ENCODE data around the gene KCTD15. TPM values are rescaled to one million over a fixed set of nuclear protein-coding genes. Genes with fewer than 3 reads are reported as not detected.

The KCTD15 gene
- total RNA-seq, 1 experiment from 2014 or later, result 45.7 TPM

GRCh38 chr19:33797802-33798671 lies 1.4 kb downstream of the KCTD15 start:
- no peak for DNase-seq (ENCODE audit: low spot score)

- DNase-seq (ENCODE audit: low spot score), result no peak
These were observed 2.0 kb downstream of the KCTD15 start for GRCh38 chr19:33798681-33799111.

GRCh38 chr19:33799476-33799875 lies 2.8 kb downstream of the KCTD15 start:
- DNase-seq (ENCODE audit: low spot score), result no peak

- DNase-seq (ENCODE audit: low spot score), result no peak
These were observed 3.5 kb downstream of the KCTD15 start for GRCh38 chr19:33800012-33800680.

- DNase-seq (ENCODE audit: low spot score), result no peak
These were observed 4.7 kb downstream of the KCTD15 start for GRCh38 chr19:33801411-33801810.

- DNase-seq (ENCODE audit: low spot score), result no peak
These were observed 5.3 kb downstream of the KCTD15 start for GRCh38 chr19:33802001-33802400.

- no peak for DNase-seq (ENCODE audit: low spot score)
These were observed 6.1 kb downstream of the KCTD15 start for GRCh38 chr19:33802801-33803200.

- DNase-seq (ENCODE audit: low spot score), result no peak
These were observed 6.7 kb downstream of the KCTD15 start for GRCh38 chr19:33803383-33803782.

GRCh38 chr19:33804021-33804799 lies 7.5 kb downstream of the KCTD15 start:
- DNase-seq (ENCODE audit: low spot score), result peak; percentile 73

GRCh38 chr19:33805313-33805712 lies 8.6 kb downstream of the KCTD15 start:
- no peak for DNase-seq (ENCODE audit: low spot score)

GRCh38 chr19:33805840-33806433 lies 9.3 kb downstream of the KCTD15 start:
- DNase-seq (ENCODE audit: low spot score), result no peak

- no peak for DNase-seq (ENCODE audit: low spot score)
These were observed 9.8 kb downstream of the KCTD15 start for GRCh38 chr19:33806434-33806881.

- no peak for DNase-seq (ENCODE audit: low spot score)
These were observed 11.7 kb downstream of the KCTD15 start for GRCh38 chr19:33808399-33808798.

GRCh38 chr19:33809960-33810359 lies 13.3 kb downstream of the KCTD15 start:
- DNase-seq (ENCODE audit: low spot score), result no peak

GRCh38 chr19:33810821-33811220 lies 14.2 kb downstream of the KCTD15 start:
- no peak for DNase-seq (ENCODE audit: low spot score)

GRCh38 chr19:33811246-33811645 lies 14.6 kb downstream of the KCTD15 start:
- DNase-seq (ENCODE audit: low spot score), result no peak

GRCh38 chr19:33811736-33812387 lies 15.2 kb downstream of the KCTD15 start:
- no peak for DNase-seq (ENCODE audit: low spot score)

GRCh38 chr19:33812388-33813330 lies 16.0 kb downstream of the KCTD15 start:
- no peak for DNase-seq (ENCODE audit: low spot score)

GRCh38 chr19:33813391-33814101 lies 16.9 kb downstream of the KCTD15 start:
- DNase-seq (ENCODE audit: low spot score), result no peak
